Measurements from ENCODE around the gene LONRF2.

DNA sequence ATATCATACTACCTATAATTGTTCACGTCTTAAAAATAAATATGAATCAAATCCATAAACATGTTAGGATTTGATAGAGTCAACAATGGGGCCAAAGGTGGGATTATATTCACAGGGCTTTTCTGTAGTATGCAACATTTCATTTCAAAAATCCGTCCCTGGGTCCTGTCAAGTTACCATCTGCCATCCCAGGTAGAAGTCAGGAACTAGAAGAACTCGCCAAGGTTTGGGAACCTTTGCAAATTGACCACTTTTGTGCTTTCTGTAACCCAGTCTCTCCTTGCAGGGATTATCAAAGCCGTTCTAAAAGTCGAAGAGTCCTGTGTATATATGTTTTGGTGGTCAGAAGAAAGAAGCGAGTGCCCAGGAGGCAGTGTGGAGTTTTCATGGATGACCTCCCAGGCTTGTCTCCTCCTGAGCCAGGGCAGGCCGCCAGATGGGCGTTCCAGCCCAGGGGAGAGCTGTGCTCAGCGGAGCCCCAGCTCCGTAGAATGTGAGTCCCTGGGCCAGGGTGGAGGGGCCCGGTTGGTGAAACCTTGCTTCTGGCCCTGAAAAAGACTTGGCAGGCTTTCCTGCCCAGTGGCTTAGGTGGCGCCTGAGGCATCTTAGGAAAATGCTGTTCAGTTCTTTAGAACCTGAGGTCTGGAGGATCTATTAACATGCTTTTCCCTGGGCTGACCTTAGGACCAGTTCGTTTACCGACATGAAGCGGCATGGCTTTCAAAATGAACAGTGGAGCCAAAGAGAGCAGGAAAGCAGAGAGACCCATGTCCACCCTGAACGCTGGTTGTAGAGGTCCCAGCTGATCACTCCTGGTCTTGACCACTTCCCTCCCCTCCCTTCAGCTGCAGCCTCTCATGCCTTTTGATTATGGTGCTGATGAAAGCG, 69.2 kb downstream of the LONRF2 start:
- TF ChIP-seq CTCF (IDR thresholded peaks at IDR 0.05) = no peak
- TF ChIP-seq EP300 (IDR thresholded peaks at IDR 0.05) = no peak
- no peak for TF ChIP-seq POLR2A (IDR thresholded peaks at IDR 0.05; ENCODE audit: low read depth)

Measured in esophagus muscularis mucosa (tissue), 4 donors.